ENCODE results near the gene ARPC4.
"Not testable (repeated sequence)": the region's sequence is repeated elsewhere in the genome, so short reads cannot be mapped to it uniquely, and the experiment has no call there.

Gene ARPC4

DNA sequence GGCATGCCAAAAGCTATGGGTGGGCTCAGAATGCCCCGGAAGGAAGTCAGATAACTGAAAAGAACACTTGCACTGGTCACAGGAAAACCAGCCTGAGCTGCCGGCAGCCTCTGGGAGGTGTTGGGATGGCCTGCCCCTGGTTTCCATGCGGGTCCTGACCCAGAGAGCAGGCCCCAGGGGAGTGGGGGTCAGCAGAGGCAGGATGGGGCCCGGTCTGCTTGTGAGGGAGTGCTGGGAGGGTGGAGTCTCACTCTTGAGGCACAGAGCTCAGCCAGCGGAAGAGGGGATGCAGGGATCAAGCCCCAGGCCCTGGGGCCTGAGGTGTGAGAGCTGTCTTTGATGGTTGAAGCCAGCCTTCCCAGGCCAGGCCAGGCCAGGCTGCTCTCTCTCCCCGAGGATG lies 53.3 kb downstream of the ARPC4 start:
- no peaks in the 10 kb centered on the region for H3K27me3 ChIP-seq
- TF ChIP-seq Cebpa-rat (IDR thresholded peaks at IDR 0.05) = no peak

DNA sequence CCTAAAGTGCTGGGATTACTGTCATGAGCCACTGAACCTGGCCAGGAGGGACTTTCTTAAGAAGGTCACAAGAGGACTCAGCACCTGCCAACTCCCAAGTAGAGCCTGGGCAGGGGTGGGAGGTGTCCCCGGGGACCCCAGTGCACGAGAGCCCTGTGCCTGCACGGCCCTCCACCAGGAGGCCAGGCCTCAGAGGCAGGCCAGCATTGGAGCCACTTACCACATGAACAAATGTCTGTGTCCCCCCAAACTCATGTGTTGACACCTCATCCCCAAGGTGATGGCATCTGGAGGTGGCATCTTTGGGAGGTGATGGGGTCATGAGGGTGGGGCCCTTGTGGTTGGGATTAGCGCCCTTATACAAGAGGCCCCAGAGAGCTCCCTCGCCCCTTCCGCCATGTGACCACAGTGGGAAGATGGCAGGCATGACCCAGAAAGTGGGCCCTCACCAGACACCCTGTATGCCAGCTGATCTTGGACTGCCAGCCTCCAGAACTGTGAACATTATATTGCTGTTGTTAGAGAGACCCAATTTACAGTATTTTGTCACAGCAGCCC lies 54.1 kb downstream of the ARPC4 start:
- no peak overlapping the region for H3K4me2 ChIP-seq
- no peak overlapping the region for H3K4me3 ChIP-seq
- H4K20me1 ChIP-seq = no peaks in the 10 kb centered on the region
- H3K4me1 ChIP-seq = peaks cover 21% of the 10 kb centered on the region
- H3K27ac ChIP-seq = no peak overlapping the region
- no peaks in the 10 kb centered on the region for H3K27me3 ChIP-seq
- H3K9me3 ChIP-seq = no peaks in the 10 kb centered on the region
- no peak overlapping the region for H3K9ac ChIP-seq
- TF ChIP-seq Cebpa-rat (IDR thresholded peaks at IDR 0.05) = no peak
- peaks cover 4% of the 10 kb centered on the region for H3K36me3 ChIP-seq

More for the DNA sequence above, 53.3 kb downstream of the ARPC4 start:
- no peak overlapping the region for H3K4me2 ChIP-seq
- peaks cover 21% of the 10 kb centered on the region for H3K4me1 ChIP-seq
- H4K20me1 ChIP-seq = no peaks in the 10 kb centered on the region
- no peak overlapping the region for H3K27ac ChIP-seq
- H3K9ac ChIP-seq = no peak overlapping the region
- H3K36me3 ChIP-seq = peaks cover 11% of the 10 kb centered on the region
- no peak overlapping the region for H3K4me3 ChIP-seq
- H3K9me3 ChIP-seq = no peaks in the 10 kb centered on the region

DNA sequence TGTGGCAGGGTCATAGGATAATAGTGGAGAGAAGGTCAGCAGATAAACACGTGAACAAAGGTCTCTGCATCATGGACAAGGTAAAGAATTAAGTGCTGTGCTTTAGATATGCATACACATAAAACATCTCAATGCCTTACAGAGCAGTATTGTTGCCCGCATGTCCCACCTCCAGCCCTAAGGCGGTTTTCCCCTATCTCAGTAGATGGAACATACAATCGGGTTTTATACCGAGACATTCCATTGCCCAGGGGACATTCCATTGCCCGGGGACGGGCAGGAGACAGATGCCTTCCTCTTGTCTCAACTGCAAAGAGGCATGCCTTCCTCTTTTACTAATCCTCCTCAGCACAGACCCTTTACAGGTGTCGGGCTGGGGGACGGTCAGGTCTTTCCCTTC lies 55.0 kb downstream of the ARPC4 start:
- H3K4me3 ChIP-seq = not testable (repeated sequence)

DNA sequence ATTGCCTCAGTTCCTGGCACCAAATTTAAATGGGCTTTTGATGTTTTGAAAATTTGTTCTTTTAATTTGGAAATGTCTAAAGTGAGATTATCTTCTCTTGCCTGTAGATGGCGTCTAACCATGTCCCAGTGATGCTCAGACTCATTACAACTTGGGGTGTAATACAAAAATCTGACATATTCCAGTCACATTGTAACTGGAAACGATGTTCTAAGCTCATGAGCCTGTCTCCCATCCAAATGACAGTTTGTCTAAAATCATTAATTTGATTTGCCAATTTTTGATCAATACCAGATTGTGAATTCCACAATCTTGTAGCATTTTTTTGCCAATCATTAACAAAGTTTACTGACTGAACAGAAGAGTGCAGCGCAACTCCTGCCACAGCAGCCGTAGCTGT lies 56.0 kb downstream of the ARPC4 start:
- not testable (repeated sequence) for H3K36me3 ChIP-seq, H4K20me1 ChIP-seq, H3K4me1 ChIP-seq, H3K4me2 ChIP-seq, H3K9me3 ChIP-seq, H3K27ac ChIP-seq, H3K4me3 ChIP-seq, H3K9ac ChIP-seq, H3K27me3 ChIP-seq

More for the DNA sequence above, 55.0 kb downstream of the ARPC4 start:
- H3K27me3 ChIP-seq, H3K9ac ChIP-seq, H3K36me3 ChIP-seq, H3K27ac ChIP-seq, H3K4me2 ChIP-seq, H3K9me3 ChIP-seq, H4K20me1 ChIP-seq: not testable (repeated sequence)
- peaks cover 12% of the 10 kb centered on the region for H3K4me1 ChIP-seq

DNA sequence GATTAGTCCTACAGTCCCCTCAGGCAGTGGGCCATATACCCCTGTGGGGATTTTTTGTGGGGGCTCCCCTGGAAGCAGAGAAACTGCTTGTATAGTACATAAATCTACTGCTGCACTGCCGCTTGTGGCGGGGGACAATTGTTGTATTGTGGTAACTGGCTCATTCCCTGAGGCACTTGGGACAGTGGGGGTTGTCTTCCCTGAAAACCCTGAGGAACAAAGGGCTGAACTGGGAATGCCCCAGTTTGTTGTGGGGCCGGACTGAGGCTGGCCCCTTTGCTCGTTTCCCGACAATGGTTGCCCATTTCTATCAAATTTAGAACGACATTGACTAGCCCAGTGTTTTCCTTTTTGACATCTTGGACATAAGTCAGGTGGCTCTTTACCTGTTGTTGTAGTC lies 58.5 kb downstream of the ARPC4 start:
- H3K27me3 ChIP-seq, H4K20me1 ChIP-seq, H3K36me3 ChIP-seq, H3K4me1 ChIP-seq, H3K4me2 ChIP-seq, H3K27ac ChIP-seq, H3K9ac ChIP-seq, H3K4me3 ChIP-seq, H3K9me3 ChIP-seq: not testable (repeated sequence)

DNA sequence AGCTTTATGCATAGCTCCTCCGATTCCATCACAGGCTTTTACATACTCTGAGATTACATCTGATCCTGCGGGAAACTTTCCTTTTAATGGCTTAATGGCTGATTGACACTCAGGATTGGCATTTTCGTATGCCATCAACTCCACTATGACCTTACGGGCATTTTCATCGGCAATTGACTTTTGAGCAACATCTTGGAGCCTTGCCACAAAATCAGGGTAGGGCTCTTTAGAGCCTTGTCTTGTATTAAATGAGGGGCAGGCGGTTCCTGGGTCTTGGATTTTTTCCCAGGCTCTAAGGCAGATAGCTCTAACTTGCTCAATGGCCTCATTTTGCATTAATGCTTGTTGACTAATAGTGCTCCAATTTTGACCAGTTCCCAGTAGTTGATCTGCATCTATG lies 59.0 kb downstream of the ARPC4 start:
- H3K4me3 ChIP-seq, H3K27me3 ChIP-seq, H3K4me2 ChIP-seq, H3K27ac ChIP-seq, H4K20me1 ChIP-seq, H3K9me3 ChIP-seq, H3K4me1 ChIP-seq, H3K36me3 ChIP-seq, H3K9ac ChIP-seq: not testable (repeated sequence)

DNA sequence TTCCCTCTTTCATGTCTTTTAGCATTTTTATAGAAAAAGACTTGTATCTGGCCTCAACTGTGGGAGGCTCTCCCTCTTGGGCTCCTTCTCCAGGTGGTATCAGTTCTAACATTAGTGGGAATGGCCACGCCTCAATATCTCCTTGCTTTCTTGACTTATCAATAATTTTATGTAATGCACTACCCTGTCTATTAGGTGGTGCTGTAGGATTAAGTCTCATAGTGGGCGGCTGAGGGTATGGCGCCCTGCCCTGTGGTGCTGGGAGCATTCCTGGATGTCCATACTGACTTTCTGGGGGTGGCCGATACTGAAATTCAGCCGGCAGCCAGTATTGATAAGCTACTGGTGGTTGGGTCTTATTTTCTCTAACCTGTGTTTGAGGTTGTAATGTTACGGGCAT lies 59.6 kb downstream of the ARPC4 start:
- Histone ChIP-seq H3K4me2 (no peak overlapping the region), H3K27me3 (no peaks in the 10 kb centered on the region), H3K4me1 (no peaks in the 10 kb centered on the region), H3K9me3 (no peaks in the 10 kb centered on the region), H3K9ac (no peak overlapping the region), H3K27ac (no peak overlapping the region), H4K20me1 (no peaks in the 10 kb centered on the region), H3K36me3 (no peaks in the 10 kb centered on the region), H3K4me3 (no peak overlapping the region)
- TF ChIP-seq Cebpa-rat (IDR thresholded peaks at IDR 0.05) = no peak

DNA sequence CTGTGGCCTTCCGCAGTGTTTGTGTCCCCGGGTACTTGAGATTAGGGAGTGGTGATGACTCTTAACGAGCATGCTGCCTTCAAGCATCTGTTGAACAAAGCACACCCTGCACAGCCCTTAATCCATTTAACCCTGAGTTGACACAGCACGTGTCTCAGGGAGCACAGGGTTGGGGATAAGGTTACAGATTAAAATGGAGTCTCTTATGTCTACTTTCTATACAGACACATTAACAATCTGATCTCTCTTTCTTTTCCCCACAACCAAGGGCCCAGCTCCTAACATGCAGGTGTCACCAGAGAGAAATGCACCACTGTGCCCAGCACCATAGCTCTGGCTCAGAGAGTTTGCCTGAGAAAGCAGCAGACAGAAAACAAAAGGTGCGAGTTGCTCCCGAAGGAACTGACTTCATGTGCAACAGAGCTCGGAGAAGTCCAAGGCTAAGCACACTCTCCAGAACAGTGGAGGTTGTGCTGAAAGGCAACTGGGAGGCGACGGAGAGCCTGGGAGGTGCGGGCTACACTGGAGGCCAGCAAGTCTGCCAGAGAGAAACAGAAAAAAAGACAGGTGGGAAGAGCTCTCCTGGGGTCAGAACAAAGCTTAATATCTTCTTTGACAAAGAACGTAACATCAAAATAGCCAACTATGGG lies 61.5 kb downstream of the ARPC4 start:
- not testable (repeated sequence) for H3K4me1 ChIP-seq, H3K9ac ChIP-seq, H3K9me3 ChIP-seq, H3K27ac ChIP-seq, H4K20me1 ChIP-seq, H3K36me3 ChIP-seq, H3K27me3 ChIP-seq, H3K4me3 ChIP-seq, H3K4me2 ChIP-seq

DNA sequence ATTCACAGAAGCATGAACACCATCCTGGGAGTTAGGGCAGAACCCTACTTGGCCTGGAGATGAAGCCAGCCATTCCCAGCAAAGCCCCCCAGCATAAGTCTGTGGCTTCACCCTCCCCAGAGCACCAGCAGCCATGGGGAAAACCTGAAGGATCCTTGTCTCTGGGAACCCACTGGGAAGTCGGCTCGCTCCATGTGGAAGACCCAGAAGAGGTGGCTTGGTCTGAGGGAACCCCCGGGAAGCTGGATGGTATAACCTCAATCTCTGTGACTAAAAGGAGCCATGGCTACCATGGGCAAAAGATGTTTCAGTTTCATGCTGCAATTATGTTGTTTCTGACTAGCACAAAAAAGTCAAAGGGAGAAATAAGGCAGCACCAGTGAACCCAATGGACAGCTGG lies 62.7 kb downstream of the ARPC4 start:
- no peaks in the 10 kb centered on the region for H3K9me3 ChIP-seq
- H3K9ac ChIP-seq = no peak overlapping the region
- no peak overlapping the region for H3K27ac ChIP-seq
- H4K20me1 ChIP-seq = no peaks in the 10 kb centered on the region
- no peaks in the 10 kb centered on the region for H3K4me1 ChIP-seq
- no peak overlapping the region for H3K4me3 ChIP-seq
- H3K4me2 ChIP-seq = no peak overlapping the region
- H3K27me3 ChIP-seq = no peaks in the 10 kb centered on the region
- no peaks in the 10 kb centered on the region for H3K36me3 ChIP-seq
- TF ChIP-seq Cebpa-rat (IDR thresholded peaks at IDR 0.05) = no peak
